ENCODE data around the gene ABCA5.
"Not testable (repeated sequence)": the region's sequence is repeated elsewhere in the genome, so short reads cannot be mapped to it uniquely, and the experiment has no call there.

Gene ABCA5

GRCh38 chr17:69317625-69318024 lies 9.3 kb downstream of the ABCA5 start:
- no peak for TF ChIP-seq CTCF (IDR thresholded peaks at IDR 0.05)
- DNase-seq (ENCODE audit: low spot score) = no peak
- Histone ChIP-seq H3K4me3 (no peak overlapping the region), H3K27ac (no peak overlapping the region)

- no peak for TF ChIP-seq CTCF (IDR thresholded peaks at IDR 0.05)
- no peak overlapping the region for H3K27ac ChIP-seq
- DNase-seq (ENCODE audit: low spot score) = no peak
- H3K4me3 ChIP-seq = no peak overlapping the region
Measured at GRCh38 chr17:69314246-69315065, 12.5 kb downstream of the ABCA5 start.

GRCh38 chr17:69305177-69305576 lies 21.8 kb downstream of the ABCA5 start:
- Histone ChIP-seq H3K4me3 (no peak overlapping the region), H3K27ac (no peak overlapping the region)
- no peak for TF ChIP-seq CTCF (IDR thresholded peaks at IDR 0.05)
- DNase-seq (ENCODE audit: low spot score) = no peak

GRCh38 chr17:69302682-69303081 lies 24.3 kb downstream of the ABCA5 start:
- no peak overlapping the region for H3K27ac ChIP-seq
- H3K4me3 ChIP-seq = no peak overlapping the region
- TF ChIP-seq CTCF (IDR thresholded peaks at IDR 0.05) = no peak
- no peak for DNase-seq (ENCODE audit: low spot score)

- no peak for DNase-seq (ENCODE audit: low spot score)
- TF ChIP-seq CTCF (IDR thresholded peaks at IDR 0.05) = no peak
- Histone ChIP-seq H3K27ac (no peak overlapping the region), H3K4me3 (no peak overlapping the region)
Measured at GRCh38 chr17:69300222-69300621, 26.7 kb downstream of the ABCA5 start.

GRCh38 chr17:69298120-69298722 lies 28.7 kb downstream of the ABCA5 start:
- not testable (repeated sequence) for DNase-seq (ENCODE audit: low spot score); H3K4me3 ChIP-seq; H3K27ac ChIP-seq

GRCh38 chr17:69287168-69287567 lies 39.8 kb downstream of the ABCA5 start:
- Histone ChIP-seq H3K4me3 (no peak overlapping the region), H3K27ac (no peak overlapping the region)
- DNase-seq (ENCODE audit: low spot score) = no peak
- no peak for TF ChIP-seq CTCF (IDR thresholded peaks at IDR 0.05)
